GM23248 (cell line): ENCODE measurements around the gene GNAL. TPM values are rescaled to one million over a fixed set of nuclear protein-coding genes. Genes with fewer than 3 reads are reported as not detected.

Experiments used
- DNase-seq: peaks from one replicate; pipeline ENCODE4 v3.0.0-alpha.2; 2015
- H2AFZ ChIP-seq: fragments of 200-600 bp; sonication (generic); 2 replicates; pipeline ENCODE4 v1.6.1; 2016; ENCODE audit warnings: antibody characterized with exemption
- H3F3A ChIP-seq: fragments of 200-600 bp; sonication (generic); 2 replicates; pipeline ENCODE4 v1.6.1; 2016; ENCODE audit warnings: mild to moderate bottlenecking, antibody characterized with exemption, mixed run types; ENCODE audit not compliant: insufficient read depth
- H3K27ac ChIP-seq: fragments of 200-600 bp; sonication (generic); 2 replicates; pipeline ENCODE4 v1.5.1; 2016; ENCODE audit warnings: mild to moderate bottlenecking
- H3K27me3 ChIP-seq: fragments of 200-600 bp; sonication (generic); replicated peaks from 2 replicates; pipeline ENCODE4 v1.6.1; 2016; ENCODE audit warnings: mild to moderate bottlenecking; ENCODE audit not compliant: insufficient read depth
- H3K36me3 ChIP-seq: fragments of 200-600 bp; sonication (generic); 2 replicates; pipeline ENCODE4 v1.6.1; 2016; ENCODE audit warnings: low read depth, mild to moderate bottlenecking
- H3K4me1 ChIP-seq: fragments of 200-600 bp; sonication (generic); 2 replicates; pipeline ENCODE4 v1.6.1; 2016; ENCODE audit warnings: mild to moderate bottlenecking; ENCODE audit not compliant: insufficient read depth
- H3K4me2 ChIP-seq: fragments of 200-600 bp; sonication (generic); one replicate; pipeline ENCODE4 v1.6.1; 2016; ENCODE audit warnings: mild to moderate bottlenecking; ENCODE audit not compliant: unreplicated experiment
- H3K4me3 ChIP-seq: fragments of 200-600 bp; sonication (generic); 2 replicates; pipeline ENCODE4 v1.5.1; 2016; ENCODE audit warnings: mild to moderate bottlenecking
- H3K79me2 ChIP-seq: fragments of 200-600 bp; sonication (generic); 2 replicates; pipeline ENCODE4 v1.6.1; 2016; ENCODE audit warnings: mild to moderate bottlenecking; ENCODE audit not compliant: insufficient read depth
- H3K9ac ChIP-seq: fragments of 200-600 bp; sonication (generic); 2 replicates; pipeline ENCODE4 v1.6.1; 2016; ENCODE audit warnings: mild to moderate bottlenecking
- H3K9me2 ChIP-seq: fragments of 200-600 bp; sonication (generic); 2 replicates; pipeline ENCODE4 v1.6.1; 2016; ENCODE audit warnings: mixed run types, mild to moderate bottlenecking, moderate library complexity; ENCODE audit not compliant: insufficient read depth
- H3K9me3 ChIP-seq: fragments of 200-600 bp; sonication (generic); one replicate; pipeline ENCODE4 v1.6.1; 2017; ENCODE audit warnings: low read depth
- H4K20me1 ChIP-seq: fragments of 200-600 bp; sonication (generic); 2 replicates; pipeline ENCODE4 v1.6.0; 2016; ENCODE audit not compliant: insufficient read depth
- EZH2 ChIP-seq: fragments of 200-600 bp; sonication (generic); IDR thresholded peaks from 2 replicates; pipeline ENCODE4 v1.6.1; 2018; ENCODE audit warnings: antibody characterized with exemption, mild to moderate bottlenecking; ENCODE audit not compliant: insufficient read depth, poor library complexity, severe bottlenecking
- EZH2phosphoT487 ChIP-seq: fragments of 200-600 bp; sonication (generic); IDR thresholded peaks from 2 replicates; pipeline ENCODE4 v1.6.1; 2018; ENCODE audit warnings: antibody characterized with exemption, moderate library complexity, mild to moderate bottlenecking, low read depth; ENCODE audit not compliant: insufficient read depth
- WGBS, 2 experiments: methylation state at CpG; one replicate each; pipeline ENCODE4 v1.1.6; 2015 to 2017; ENCODE audit warnings: low lambda C conversion rate in 2 of 2, low coverage in 1 of 2; ENCODE audit errors: missing lambda C conversion rate in 2 of 2; 5-methylcytosine and 5-hydroxymethylcytosine counted together
- in situ Hi-C: fragments of 300-500 bp; cut with MboI; formaldehyde crosslinking; loops from 2 replicates; pipeline ENCODE4 v1.15.0; 2020
- polyA plus RNA-seq: library from polyadenylated mRNA; unstranded; fragments of >200 nt; fragmentation: Nextera tagmentation; extraction: Ambion mirVana; gene quantifications from 2 replicates; pipeline ENCODE4 v1.2.1, GENCODE V29; 2016
- total RNA-seq: library from RNA; depleted of rRNA; stranded (reverse); fragments of >200 nt; shearing (Covaris generic); gene quantifications from 2 replicates; pipeline ENCODE4 v1.2.3, GENCODE V29; 2014

Gene GNAL
- total and polyA plus RNA-seq, 2 experiments from 2014 or later: 0.19 to 3.0 TPM

DNA sequence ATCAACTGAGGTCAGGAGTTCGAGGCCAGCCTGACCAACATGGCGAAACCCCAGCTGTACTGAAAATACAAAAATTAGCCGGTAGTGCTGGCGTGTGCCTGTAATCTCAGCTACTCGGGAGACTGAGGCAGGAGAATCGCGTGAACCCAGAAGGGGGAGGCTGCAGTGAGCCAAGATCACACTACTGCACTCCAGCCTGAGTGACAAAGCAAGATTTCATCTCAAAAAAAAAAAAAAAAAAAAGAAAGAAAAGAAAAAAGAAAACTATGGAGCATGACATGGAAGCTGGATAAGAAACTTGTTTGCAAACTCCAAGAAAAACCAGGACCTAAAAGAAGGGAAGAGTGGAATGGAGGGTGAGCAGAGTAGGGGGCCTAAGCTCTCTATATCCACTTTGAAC is 160.2 kb downstream of the GNAL start:
- WGBS, 2 experiments: 87 to 89% methylated on average over 7 of the region's 7 CpGs
- Histone ChIP-seq H3F3A (peaks cover 30% of the 10 kb centered on the region), H3K79me2 (peaks cover 30% of the 10 kb centered on the region), H3K4me1 (peaks cover 17% of the 10 kb centered on the region; the same call in 1 of the 2 replicates), H3K4me3 (peak overlapping the region; percentile 97), H3K27me3 (no peaks in the 10 kb centered on the region), H3K4me2 (peak overlapping the region; percentile 100), H3K9me3 (no peaks in the 10 kb centered on the region), H3K27ac (peak overlapping the region; percentile 100), H3K36me3 (no peaks in the 10 kb centered on the region), H3K9ac (peak overlapping the region; percentile 99), H2AFZ (peak overlapping the region; percentile 74), H3K9me2 (no peaks in the 10 kb centered on the region), H4K20me1 (no peaks in the 10 kb centered on the region)
- peak; percentile 16 for DNase-seq
- in situ Hi-C loops: no loop called here
- TF ChIP-seq EZH2phosphoT487 (no peak), EZH2 (no peak)

GRCh38 chr18:11849841-11850634 is 161.0 kb downstream of the GNAL start:
- WGBS, 2 experiments: 3 to 4% methylated on average over 17 of the region's 17 CpGs
- Histone ChIP-seq H3K4me3 (peak overlapping the region; percentile 97), H4K20me1 (no peaks in the 10 kb centered on the region), H3F3A (peaks cover 38% of the 10 kb centered on the region), H3K9me2 (no peaks in the 10 kb centered on the region), H3K36me3 (no peaks in the 10 kb centered on the region), H3K4me1 (peaks cover 17% of the 10 kb centered on the region; the same call in 1 of the 2 replicates), H3K27ac (peak overlapping the region; percentile 100), H3K79me2 (peaks cover 38% of the 10 kb centered on the region), H2AFZ (peak overlapping the region; percentile 74), H3K9me3 (no peaks in the 10 kb centered on the region), H3K9ac (peak overlapping the region; percentile 99), H3K27me3 (no peaks in the 10 kb centered on the region), H3K4me2 (peak overlapping the region; percentile 100)
- TF ChIP-seq EZH2phosphoT487 (no peak), EZH2 (no peak)
- DNase-seq: peak; percentile 94
- in situ Hi-C loops: no loop called here

GRCh38 chr18:11850821-11851145 is 161.7 kb downstream of the GNAL start:
- Histone ChIP-seq H3K36me3 (no peaks in the 10 kb centered on the region), H3K9me3 (no peaks in the 10 kb centered on the region), H3K27ac (peak overlapping the region; percentile 100), H3K4me1 (peaks cover 17% of the 10 kb centered on the region; the same call in 1 of the 2 replicates), H3K9me2 (no peaks in the 10 kb centered on the region), H3K4me3 (peak overlapping the region; percentile 97), H2AFZ (peak overlapping the region; percentile 74), H3K79me2 (peaks cover 43% of the 10 kb centered on the region), H3F3A (peaks cover 45% of the 10 kb centered on the region), H3K9ac (peak overlapping the region; percentile 99), H4K20me1 (no peaks in the 10 kb centered on the region), H3K27me3 (no peaks in the 10 kb centered on the region), H3K4me2 (peak overlapping the region; percentile 100)
- no peak for TF ChIP-seq EZH2phosphoT487
- no peak for TF ChIP-seq EZH2
- in situ Hi-C loops: no loop called here
- peak; percentile 93 for DNase-seq
- WGBS, 2 experiments: 1 to 3% methylated on average over 10 of the region's 10 CpGs

DNA sequence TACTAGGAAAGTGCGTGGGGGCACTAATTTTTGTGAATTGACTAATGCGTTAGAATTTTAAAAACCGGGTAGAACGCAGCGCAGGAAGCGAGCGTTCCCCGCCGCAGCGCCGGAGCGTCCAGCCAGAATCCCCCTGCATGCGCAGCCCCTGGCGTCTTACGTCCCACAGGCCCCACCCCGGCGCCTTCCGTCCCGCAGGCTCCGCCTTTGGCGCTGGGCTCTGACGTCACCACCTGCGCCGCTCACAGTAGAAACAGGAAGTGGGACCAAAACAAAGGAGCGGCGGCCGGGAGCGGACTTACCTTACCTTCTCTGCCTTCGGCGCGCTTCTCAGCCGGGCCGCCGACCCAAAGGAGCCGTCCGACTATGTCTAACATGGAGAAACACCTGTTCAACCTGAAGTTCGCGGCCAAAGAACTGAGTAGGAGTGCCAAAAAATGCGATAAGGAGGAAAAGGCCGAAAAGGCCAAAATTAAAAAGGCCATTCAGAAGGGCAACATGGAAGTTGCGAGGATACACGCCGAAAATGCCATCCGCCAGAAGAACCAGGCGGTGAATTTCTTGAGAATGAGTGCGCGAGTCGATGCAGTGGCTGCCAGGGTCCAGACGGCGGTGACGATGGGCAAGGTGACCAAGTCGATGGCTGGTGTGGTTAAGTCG is 162.2 kb downstream of the GNAL start, which contains the start of gene CHMP1B:
TSS of gene CHMP1B (plus strand) at position 268 of the 660 bp plus-strand sequence. CDS start at position 367, 99 bp downstream.
- peak within 1 kb of the TSS; percentile 99 for H3K9ac ChIP-seq
- 1% methylated on average over 50 to 53 of the region's 53 CpGs for WGBS, 2 experiments
- no peaks in the 10 kb centered on the region for H3K36me3 ChIP-seq
- in situ Hi-C loops: no loop called here
- H3K4me1 ChIP-seq: peaks cover 22% of the 10 kb centered on the region
- H3K27me3 ChIP-seq: no peaks in the 10 kb centered on the region
- TF ChIP-seq EZH2 (no peak), EZH2phosphoT487 (0 out of 2 replicates have a peak, but pooled peaks have one; percentile 13)
- H2AFZ ChIP-seq: peak within 1 kb of the TSS; percentile 74
- peak within 1 kb of the TSS; percentile 97 for H3K4me3 ChIP-seq
- H3K9me2 ChIP-seq: no peaks in the 10 kb centered on the region
- H4K20me1 ChIP-seq: no peaks in the 10 kb centered on the region
- H3K79me2 ChIP-seq: peaks cover 43% of the 10 kb centered on the region
- peak; percentile 99 for DNase-seq
- H3F3A ChIP-seq: peaks cover 50% of the 10 kb centered on the region
- peak within 1 kb of the TSS; percentile 100 for H3K4me2 ChIP-seq
- no peaks in the 10 kb centered on the region for H3K9me3 ChIP-seq
- H3K27ac ChIP-seq: peak within 1 kb of the TSS; percentile 100
